Measurements from ENCODE around the gene BEGAIN.

BEGAIN gene, protein sequence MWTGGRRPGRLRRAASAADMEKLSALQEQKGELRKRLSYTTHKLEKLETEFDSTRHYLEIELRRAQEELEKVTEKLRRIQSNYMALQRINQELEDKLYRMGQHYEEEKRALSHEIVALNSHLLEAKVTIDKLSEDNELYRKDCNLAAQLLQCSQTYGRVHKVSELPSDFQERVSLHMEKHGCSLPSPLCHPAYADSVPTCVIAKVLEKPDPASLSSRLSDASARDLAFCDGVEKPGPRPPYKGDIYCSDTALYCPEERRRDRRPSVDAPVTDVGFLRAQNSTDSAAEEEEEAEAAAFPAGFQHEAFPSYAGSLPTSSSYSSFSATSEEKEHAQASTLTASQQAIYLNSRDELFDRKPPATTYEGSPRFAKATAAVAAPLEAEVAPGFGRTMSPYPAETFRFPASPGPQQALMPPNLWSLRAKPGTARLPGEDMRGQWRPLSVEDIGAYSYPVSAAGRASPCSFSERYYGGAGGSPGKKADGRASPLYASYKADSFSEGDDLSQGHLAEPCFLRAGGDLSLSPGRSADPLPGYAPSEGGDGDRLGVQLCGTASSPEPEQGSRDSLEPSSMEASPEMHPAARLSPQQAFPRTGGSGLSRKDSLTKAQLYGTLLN

GRCh38 chr14:100587086-100587762 is at the start of gene BEGAIN:
BEGAIN (minus strand) TSS chr14:100587417; CDS start chr14:100587290, 127 bp downstream.
- DNase-seq = peak in 2 of 3 experiments; percentile 42 to 60

DNA sequence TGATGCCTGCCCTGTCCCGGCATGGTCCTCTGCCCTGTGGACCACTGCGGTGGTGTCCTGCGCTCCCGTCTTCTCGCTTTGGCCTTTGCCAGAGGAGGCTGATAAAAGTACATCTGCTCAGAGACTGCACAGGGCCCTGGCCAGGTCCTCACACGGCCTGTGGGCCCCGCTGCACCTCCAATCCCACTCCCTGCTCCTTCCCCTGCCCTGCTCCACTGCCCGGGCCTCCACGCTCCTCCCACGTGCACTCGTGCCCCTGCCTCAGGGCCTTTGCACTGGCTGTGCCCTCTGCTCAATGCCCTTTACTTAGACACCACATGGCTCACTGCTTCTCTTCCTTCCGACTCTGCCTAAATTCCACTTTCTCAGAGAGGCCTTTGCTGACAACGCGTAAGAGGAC is 49.3 kb upstream of the BEGAIN start:
- DNase-seq = no peak

GRCh38 chr14:100634026-100634425 is 46.8 kb upstream of the BEGAIN start:
- DNase-seq = peak in 2 of 3 experiments; percentile 36 to 71

DNA sequence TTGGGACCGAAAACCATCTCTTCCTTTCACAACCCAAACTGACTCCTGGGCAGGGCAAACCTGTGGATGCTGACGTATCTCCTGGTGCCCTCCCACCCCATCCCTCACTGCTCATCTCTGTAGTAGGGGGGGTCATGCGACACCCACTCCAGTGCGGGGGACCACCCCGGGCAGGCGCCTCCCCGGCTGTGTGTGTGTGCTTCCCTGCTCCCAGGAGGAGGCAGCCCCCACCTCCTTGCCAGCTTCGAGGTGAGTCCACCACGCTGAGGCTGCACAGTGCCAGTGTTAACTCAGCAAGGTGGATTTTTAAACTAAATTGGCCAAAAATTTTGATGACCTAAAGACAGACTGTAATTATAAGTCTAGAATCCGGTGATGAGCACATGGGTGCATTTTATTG is 46.2 kb upstream of the BEGAIN start:
- no peak for DNase-seq

- DNase-seq = no peak
Measured at GRCh38 chr14:100629696-100630095, 42.5 kb upstream of the BEGAIN start.

DNA sequence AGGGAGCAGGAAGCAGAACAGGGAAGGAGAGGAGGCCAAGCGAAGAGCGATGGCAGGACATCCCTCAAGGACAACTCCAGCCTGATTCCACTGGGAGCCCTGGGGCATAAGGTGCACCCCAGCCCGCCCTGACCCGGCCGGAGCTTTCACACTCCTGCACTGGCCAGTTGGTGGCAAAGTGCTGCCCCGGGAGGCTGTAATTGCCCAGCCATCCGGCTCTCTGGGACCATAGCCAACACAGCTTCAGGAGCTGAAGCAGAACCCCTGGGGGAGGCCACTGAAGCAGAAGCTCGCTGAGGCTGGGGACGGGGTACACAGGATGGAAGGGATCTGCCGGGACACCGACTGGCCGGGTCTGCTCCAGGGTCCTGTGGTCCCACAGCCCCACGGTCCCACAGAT is 41.9 kb upstream of the BEGAIN start:
- no peak for DNase-seq

DNA sequence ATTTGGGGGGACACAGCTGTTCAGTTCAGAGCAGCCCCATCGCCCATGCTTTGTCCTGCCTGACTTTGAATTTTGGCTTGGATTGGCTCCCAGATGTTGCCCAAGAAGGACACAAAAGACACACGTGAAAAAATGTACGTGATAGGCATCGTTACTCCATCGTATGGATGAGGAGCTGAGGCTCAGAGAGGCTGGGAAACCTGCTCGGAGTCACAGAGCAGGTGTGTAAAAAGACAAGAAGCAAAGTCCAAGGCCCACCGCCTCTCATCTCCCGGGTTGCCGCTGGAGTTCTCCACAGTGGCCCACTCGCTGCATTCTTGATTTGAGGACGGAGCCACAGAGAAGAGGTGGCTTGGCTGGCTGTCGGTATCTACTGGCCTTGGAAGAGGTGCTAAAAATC is 41.0 kb upstream of the BEGAIN start:
- no peak for DNase-seq

GRCh38 chr14:100626614-100627013 is 39.4 kb upstream of the BEGAIN start:
- no peak for DNase-seq

GRCh38 chr14:100623961-100624360 is 36.7 kb upstream of the BEGAIN start:
- DNase-seq = peak in 1 of 3 experiments; percentile 29

DNA sequence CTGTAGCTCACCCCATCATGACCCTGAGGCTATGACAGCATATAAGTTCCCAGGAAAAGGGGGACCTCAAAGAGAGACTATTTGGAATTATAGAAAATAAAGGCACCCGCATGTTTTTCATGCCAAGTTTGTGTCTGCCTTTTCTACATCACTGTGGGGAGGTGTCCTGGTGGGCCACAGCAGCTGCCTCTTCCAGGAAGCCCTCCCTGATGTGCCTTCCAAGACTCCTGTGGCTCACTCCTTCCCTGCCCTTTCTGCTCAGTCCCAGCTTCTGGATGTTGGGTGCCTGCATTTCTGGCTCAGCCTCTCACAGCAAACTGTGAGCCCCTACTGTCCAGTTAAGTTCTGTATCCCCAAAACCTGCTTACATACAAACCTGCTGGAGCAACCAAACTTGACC is 36.3 kb upstream of the BEGAIN start:
- no peak for DNase-seq

DNA sequence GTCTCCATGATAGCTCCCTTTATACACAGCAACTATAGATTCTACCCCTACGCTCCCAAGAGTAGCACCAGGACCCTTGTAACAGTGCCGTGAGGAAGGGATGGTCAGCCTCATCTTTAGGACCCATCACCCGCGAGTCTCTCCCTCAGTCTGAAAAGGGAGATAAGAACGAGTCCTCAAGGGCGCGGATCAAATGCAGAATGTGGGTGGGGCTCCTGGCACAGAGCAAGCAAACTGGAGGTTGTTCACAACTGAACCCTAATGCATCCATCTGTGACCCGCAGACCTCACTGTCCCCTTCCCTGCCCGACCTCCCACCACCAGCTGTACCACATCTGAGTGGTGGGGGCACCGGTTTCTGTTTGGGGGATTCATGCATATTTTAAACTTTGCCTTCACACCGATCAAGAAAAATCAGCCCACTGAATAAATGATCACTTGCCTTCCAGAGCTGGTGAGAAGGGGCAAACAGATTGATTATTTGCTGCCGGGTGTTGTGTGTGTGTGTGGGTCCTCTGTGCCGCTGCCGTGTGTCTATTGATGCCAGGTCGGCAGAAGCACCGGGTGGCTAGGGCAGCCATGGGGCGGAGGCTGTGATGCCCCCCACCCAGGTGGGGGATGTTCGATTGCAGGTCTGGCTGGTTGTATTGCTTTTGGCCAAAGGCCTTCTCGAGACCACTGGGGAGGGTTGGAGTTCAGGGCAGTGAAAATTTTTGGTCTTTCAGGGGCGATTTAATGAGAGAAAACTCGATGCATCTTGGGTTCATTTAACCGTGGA is 35.7 kb upstream of the BEGAIN start:
- DNase-seq = no peak

DNA sequence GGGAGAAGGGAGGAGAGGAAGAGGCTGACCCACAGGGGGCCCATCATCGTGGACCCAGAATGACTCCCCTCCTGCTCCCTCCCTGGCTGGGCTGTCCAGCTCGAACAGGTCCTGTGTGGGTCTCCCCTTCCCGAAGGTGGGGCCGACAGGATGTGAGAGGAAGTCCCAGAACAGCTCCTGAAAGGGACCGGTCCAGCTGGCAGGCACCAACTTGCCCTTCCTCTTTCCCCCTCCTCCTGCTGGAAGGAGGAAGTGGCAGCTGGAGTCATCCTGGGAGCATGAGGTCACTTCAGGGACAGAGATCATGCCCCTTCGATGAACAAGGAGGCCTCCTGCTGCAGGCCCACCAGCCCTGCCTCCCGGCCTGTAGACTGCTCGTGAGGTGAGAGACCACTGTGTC is 35.0 kb upstream of the BEGAIN start:
- DNase-seq = no peak

DNA sequence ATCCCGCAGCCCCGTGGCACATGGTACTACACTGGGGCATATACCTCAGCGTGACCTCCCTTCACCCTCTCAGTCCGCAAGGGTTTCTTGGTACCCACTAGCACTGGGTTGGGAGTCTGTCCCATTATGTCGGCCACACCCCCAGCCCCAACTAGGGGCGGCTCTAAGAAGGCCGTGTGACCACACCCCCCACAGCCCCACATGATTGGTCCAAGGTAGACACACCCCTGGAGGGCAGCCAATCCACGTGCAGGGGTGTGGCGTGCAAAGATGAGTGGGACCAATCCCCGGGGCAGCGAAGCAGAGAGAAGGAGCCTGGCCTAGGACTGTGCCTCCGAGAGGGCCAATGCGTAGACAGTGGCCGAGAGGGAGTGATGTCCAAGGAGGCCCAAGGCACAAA is 34.6 kb upstream of the BEGAIN start:
- DNase-seq = no peak

- DNase-seq = peak in 2 of 3 experiments; percentile 91 to 95
Measured at GRCh38 chr14:100620255-100621100, 33.3 kb upstream of the BEGAIN start.

DNA sequence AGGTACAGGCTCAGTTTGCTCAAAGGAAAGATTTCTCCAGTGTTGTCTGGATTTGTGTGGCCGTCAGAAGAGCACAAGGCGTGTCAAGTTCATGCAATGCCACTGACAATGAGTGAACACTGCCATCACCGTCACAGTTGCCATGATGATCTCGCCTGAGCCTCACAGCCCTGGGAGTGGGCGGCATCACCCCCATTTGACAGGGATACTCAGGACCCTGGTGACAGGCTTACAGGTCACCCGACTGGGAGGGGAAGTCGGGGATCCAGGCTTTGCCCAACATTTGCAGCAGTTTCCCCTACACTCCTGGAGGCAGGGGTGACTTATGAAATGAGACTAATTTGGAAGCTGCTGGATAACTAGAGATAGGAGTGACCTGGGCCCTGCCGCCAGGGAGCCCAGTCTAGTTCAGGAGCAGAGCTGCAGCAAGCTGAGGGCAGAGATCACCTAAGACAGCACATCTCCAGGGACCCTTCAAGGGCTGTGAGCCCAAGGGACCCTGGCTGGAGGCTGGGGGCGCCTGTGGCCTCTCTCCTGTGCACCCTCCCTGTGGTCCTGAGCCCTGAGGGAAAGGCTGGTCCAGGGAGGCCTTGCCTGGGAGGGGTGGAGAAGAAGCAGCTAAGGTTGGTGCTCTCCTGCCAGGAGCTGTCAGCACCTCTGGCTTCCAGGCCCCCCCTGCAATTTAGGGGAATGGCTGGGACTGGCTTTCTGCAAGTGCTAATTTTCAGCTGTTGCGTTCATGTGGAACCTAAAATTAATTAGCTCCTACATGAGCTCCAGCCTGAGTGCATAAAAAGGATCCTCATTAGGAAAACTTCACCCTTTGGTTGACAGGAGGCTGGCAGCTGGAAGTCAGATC is 32.4 kb upstream of the BEGAIN start:
- DNase-seq = peak in 2 of 3 experiments; percentile 60 to 87

DNA sequence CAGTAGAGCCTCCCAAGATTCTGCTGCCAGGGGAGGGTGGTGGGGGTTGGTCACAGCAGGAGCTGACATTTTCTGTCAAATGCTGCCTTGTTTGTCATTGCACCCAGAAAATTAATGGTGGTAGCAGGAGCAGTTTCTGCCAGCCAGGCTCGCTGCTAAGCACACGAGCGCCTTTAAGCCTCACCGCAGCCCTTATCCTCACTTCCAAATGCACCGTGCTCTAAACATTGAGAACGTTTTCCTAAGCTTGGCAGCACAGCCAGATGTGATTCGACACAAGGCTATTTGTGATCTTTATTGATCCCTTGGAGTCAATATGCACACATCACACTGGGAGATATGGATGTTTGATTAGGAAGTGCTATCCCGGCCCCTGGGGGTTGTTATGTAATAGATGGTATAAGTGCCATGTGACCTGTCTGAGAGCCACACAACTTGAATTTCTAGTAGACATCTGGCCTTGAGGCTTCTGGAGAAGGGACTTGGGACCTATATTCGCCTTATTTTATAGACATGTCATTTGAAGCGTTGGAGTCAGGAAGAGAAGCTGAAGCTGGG is 31.6 kb upstream of the BEGAIN start:
- DNase-seq = peak in 1 of 3 experiments; percentile 61

DNA sequence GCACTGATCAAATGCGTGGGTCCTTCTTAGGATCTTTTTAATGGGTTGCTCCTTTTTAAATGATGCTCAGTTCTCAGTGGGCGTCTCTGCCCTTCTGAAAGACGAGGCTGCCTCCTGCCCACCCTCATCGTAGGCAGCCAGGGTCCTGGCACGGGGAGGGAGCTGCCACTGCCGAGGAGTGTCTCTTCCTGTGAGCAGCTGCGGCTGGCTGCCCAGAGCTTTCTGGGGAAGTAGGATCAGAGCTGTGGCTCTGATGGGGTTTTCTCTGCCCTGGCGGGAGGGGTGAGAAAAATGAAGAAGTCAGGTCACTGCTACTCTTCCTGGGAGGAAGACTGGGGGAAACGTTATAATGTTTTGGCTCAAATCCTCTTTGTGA is 31.1 kb upstream of the BEGAIN start:
- no peak for DNase-seq

DNA sequence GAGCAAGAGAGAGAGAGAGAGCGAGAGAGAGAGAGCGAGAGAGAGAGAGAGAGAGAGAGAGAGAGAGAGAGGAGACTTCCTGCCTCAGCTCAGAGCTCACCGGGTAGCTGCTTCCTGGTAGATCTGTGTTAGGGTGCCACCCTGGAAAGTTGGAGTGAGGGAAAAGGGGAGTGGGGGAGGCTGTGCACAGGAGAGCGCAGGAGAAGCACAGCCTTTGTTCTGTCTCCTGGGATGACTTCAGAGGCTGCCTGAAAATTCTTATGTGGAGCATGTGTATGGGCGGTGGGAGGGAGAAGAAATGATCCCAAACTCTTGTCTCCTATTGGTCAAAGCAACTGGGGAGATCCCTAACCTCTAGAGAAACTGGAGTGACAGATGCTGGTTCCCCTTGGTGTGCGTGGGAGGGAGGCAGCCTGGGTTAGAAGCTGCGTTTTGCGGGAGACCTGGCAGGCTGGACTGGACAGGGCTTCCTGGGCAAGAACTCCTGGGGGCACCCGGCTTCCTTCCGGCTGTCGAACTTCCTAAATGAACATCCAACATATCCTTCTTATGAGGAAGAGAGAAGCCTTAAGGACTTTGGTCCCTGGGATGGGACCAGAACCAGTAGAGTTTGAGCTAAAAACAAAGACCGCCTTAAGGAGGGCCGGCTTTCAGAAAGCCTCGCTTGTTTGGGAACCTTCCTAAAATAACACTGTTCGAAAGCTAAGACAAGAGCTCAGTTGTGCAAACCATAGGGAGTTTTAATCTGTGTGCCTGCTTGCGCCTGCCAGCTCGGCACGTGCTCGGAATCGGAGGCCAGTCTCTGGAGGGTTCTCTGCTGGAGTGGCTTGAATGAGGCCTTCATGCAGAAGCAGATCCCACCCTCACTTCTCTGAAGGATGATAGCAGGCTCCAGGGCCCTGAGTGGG is 30.4 kb upstream of the BEGAIN start:
- DNase-seq = no peak

- no peak for DNase-seq
Measured at GRCh38 chr14:100616854-100617409, 29.7 kb upstream of the BEGAIN start.

Data from NCI-H1417 (cell line).